Activated CD4-positive, alpha-beta memory T cell treated with anti-CD3 and anti-CD28 coated beads for 36 hours (primary cell): ENCODE data around the gene ARHGAP26. TPM values are rescaled to one million over a fixed set of nuclear protein-coding genes. Genes with fewer than 3 reads are reported as not detected.

Experiments
- CTCF ChIA-PET: fragments of 350-600 bp; sonication (Branson Sonifier 250); formaldehyde crosslinking; loops from one replicate; lab custom pipeline; 2021; ENCODE audit warnings: antibody characterized with exemption, inconsistent platforms; lab: Charles Lee
- POLR2A ChIA-PET: fragments of 350-600 bp; sonication (Branson Sonifier 250); formaldehyde crosslinking; loops from one replicate; lab custom pipeline; 2021; ENCODE audit warnings: antibody characterized with exemption; lab: Charles Lee
- DNase-seq: peaks from one replicate; pipeline ENCODE4 v3.0.0-alpha.2; 2020
- H3K27ac Mint-ChIP-seq: one replicate; pipeline ENCODE4 v1.8.0; 2021; ENCODE audit warnings: mixed read lengths
- H3K27me3 Mint-ChIP-seq: one replicate; pipeline ENCODE4 v1.8.0; 2021; ENCODE audit warnings: mixed read lengths
- H3K36me3 Mint-ChIP-seq: one replicate; pipeline ENCODE4 v1.8.0; 2021; ENCODE audit warnings: mixed read lengths
- H3K4me1 Mint-ChIP-seq: one replicate; pipeline ENCODE4 v1.8.0; 2021; ENCODE audit warnings: low read depth, mixed read lengths
- H3K4me3 Mint-ChIP-seq: one replicate; pipeline ENCODE4 v1.8.0; 2021; ENCODE audit warnings: mild to moderate bottlenecking, mixed read lengths
- H3K9me3 Mint-ChIP-seq: one replicate; pipeline ENCODE4 v1.8.0; 2021; ENCODE audit warnings: mixed read lengths
- intact Hi-C: fragments of 100-400 bp; cut with micrococcal nuclease; formaldehyde crosslinking; loops from one replicate; pipeline ENCODE4 v1.15.1; 2023
- total RNA-seq, 2 experiments: library from RNA; stranded (reverse); gene quantifications; one replicate each; pipeline ENCODE4 v1.2.3, GENCODE V29; 2021

ARHGAP26 gene
- total RNA-seq, 2 experiments from 2014 or later: 16.4 to 16.9 TPM

DNA sequence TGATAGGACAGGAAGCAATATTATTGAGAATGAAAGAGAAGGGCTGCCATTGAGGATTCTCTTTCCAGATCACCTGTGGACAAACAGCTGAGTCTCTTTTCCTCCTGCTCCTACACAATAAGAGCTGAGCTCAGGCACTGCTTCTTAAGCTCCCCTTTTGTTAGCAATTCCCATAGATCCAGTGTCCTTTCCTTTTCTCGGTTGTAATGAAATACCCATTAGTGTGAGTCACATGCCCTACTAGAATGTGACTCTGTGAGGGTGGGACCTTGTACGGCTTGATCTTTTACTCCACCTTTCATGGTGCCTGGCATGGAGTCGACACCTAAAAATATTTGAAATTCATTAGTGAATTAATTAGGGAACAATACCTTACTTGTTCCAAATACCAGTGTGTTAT lies 364.1 kb downstream of the ARHGAP26 start:
- CTCF ChIA-PET: no interaction called here
- H3K9me3 Mint-ChIP-seq: no peaks in the 10 kb centered on the region
- POLR2A ChIA-PET: no interaction called here
- H3K4me1 Mint-ChIP-seq: no peaks in the 10 kb centered on the region
- intact Hi-C loops: no loop called here
- no peak overlapping the region for H3K27ac Mint-ChIP-seq
- no peaks in the 10 kb centered on the region for H3K27me3 Mint-ChIP-seq
- no peak overlapping the region for H3K4me3 Mint-ChIP-seq
- H3K36me3 Mint-ChIP-seq: peaks cover 4% of the 10 kb centered on the region
- no peak for DNase-seq

DNA sequence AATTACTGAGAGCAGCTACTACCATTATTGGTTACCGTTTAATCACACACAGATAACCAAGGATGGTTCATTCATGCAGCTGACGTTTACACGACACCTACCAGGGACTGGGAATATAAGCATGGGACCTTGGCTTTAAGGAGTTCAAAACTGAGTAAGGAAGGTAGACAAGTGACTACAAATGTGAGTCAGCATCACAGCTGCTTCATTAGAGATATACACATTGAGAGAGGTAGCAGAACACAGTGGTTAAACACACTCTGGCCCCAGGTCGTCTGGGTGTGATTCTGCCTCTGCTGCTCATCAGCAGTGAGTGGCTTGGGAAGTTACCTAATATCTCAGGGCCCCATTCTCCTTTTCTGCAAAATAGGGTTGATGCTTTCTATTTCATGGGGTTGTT lies 364.7 kb downstream of the ARHGAP26 start:
- no peaks in the 10 kb centered on the region for H3K9me3 Mint-ChIP-seq
- H3K36me3 Mint-ChIP-seq: peaks cover 4% of the 10 kb centered on the region
- ChIA-PET POLR2A (no interaction called here), CTCF (no interaction called here)
- no peak overlapping the region for H3K27ac Mint-ChIP-seq
- H3K27me3 Mint-ChIP-seq: no peaks in the 10 kb centered on the region
- H3K4me3 Mint-ChIP-seq: no peak overlapping the region
- H3K4me1 Mint-ChIP-seq: no peaks in the 10 kb centered on the region
- peak; percentile 15 for DNase-seq
- intact Hi-C loops: no loop called here

DNA sequence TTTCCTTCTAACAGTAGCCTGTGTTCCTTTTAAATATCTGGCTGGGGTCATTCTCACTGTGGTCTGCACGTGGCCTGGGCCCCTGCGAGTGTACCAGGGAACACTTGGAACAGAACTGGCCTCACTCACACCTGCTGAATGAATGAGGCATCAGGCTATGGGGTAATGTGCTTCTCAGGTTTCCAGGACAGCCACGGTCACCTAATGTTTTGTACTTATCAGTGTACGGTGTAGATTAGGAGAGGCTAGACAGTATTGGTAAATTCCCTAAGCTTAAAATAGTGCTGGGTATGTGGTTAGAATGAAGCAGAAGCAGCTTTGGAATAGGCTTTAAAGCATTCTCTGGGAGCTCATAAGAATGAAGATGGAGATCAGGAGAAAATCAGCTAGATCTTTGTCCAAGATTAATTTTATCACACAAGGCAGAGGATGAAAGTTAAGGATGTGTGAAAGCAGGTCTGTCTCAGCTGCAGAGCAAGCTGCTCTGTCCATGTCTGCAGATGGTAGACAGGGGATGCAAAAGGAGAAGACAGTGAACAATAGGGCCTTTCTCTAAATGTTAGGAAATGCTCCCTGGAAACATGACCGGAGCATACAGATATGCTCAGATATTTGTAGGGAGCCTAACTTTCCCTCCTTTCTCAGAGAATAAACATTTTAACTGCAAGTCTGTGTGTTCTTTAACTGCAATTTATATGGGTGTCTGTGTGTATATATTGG lies 365.8 kb downstream of the ARHGAP26 start:
- Mint-ChIP-seq H3K4me1 (no peaks in the 10 kb centered on the region), H3K36me3 (peaks cover 4% of the 10 kb centered on the region), H3K9me3 (no peaks in the 10 kb centered on the region), H3K4me3 (no peak overlapping the region), H3K27me3 (no peaks in the 10 kb centered on the region), H3K27ac (no peak overlapping the region)
- ChIA-PET CTCF (no interaction called here), POLR2A (no interaction called here)
- intact Hi-C loops: no loop called here
- DNase-seq: no peak

DNA sequence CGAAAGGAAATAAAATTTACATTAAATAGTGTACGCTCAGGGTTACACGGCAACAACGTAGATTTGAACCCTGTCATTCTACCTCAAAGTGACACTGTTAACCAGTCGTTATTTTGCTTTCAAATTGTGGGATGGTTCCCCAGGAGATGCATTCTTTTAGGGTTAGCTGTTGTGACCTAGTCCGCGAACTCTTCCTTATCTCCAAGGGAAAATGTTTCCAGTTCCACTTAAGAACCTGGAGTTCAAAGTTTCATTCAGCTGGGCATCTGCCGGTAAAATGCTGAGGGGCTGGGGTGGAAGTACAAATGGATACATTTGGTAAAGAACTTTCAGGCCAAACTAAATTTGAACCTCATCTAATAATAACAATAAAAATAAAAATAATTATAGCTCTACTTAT lies 368.7 kb downstream of the ARHGAP26 start:
- no peak for DNase-seq
- Mint-ChIP-seq H3K4me3 (no peak overlapping the region), H3K9me3 (no peaks in the 10 kb centered on the region), H3K27ac (no peak overlapping the region), H3K4me1 (peaks cover 5% of the 10 kb centered on the region), H3K36me3 (peaks cover 4% of the 10 kb centered on the region), H3K27me3 (no peaks in the 10 kb centered on the region)
- ChIA-PET POLR2A (interaction anchor here (0.5 kb wide), 1 partner anchor 82 kb away, joined by 4 read pairs; no protein-coding TSS in a partner anchor), CTCF (no interaction called here)
- intact Hi-C loops: no loop called here

DNA sequence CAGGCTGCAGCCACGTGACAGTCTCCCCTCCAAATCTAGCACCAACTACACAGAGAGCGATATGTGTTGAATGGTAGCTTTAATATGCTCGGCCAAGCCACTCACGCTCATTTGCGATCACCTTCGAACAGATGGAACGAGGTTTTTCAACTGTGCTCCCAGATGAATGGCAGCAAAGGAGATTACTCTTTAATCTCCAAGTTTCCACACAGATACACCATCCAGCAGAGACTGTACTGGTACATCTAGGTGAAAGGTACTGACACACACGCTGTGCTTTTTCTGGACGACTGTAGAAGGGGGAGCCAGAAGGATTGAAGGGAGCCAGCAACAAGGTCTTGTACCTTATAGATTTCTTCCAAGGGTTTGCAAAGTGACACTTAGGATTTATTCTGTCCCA lies 369.4 kb downstream of the ARHGAP26 start:
- no peak for DNase-seq
- H3K4me3 Mint-ChIP-seq: no peak overlapping the region
- H3K4me1 Mint-ChIP-seq: peaks cover 5% of the 10 kb centered on the region

DNA sequence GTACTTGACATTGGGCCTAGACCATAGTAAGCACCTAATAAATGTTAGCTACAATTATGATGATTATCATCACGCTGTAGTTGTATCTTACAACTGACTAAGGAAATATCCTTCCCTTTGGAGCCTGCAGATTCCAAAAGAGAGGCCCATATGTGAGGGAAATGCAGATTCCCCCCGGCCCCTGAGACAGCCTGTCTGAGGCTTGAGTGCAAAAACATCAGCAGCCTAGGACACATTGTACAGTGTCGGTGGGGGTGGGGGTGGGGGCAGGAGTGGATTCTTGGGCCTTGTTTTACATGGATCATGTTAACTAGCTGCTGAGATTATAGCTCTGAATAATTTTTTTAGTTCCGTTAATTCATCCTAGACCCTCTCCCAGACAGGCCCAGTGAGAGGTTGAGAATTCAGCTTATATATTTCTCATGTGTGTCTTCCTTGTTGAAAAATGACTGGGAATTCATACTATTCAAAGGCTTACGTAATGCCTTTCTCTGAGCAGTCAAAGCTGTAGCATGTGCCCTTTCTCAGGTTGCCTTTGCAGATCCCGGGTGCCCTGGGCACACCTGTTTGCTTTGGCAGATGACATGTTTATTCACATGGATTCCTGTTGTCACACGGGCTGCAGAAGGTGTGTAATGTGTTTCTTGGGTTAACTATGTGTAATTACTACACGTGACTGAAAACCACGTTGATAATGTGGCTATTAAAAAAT lies 370.5 kb downstream of the ARHGAP26 start:
- intact Hi-C loops: no loop called here
- H3K27ac Mint-ChIP-seq: no peak overlapping the region
- no peaks in the 10 kb centered on the region for H3K27me3 Mint-ChIP-seq
- no peak for DNase-seq
- peaks cover 2% of the 10 kb centered on the region for H3K36me3 Mint-ChIP-seq
- peaks cover 12% of the 10 kb centered on the region for H3K4me1 Mint-ChIP-seq
- POLR2A ChIA-PET: no interaction called here
- CTCF ChIA-PET: no interaction called here
- no peaks in the 10 kb centered on the region for H3K9me3 Mint-ChIP-seq
- no peak overlapping the region for H3K4me3 Mint-ChIP-seq

More for the DNA sequence above, 369.4 kb downstream of the ARHGAP26 start:
- Mint-ChIP-seq H3K27ac (no peak overlapping the region), H3K27me3 (no peaks in the 10 kb centered on the region), H3K9me3 (no peaks in the 10 kb centered on the region), H3K36me3 (peaks cover 2% of the 10 kb centered on the region)
- ChIA-PET POLR2A (no interaction called here), CTCF (no interaction called here)
- intact Hi-C loops: no loop called here

DNA sequence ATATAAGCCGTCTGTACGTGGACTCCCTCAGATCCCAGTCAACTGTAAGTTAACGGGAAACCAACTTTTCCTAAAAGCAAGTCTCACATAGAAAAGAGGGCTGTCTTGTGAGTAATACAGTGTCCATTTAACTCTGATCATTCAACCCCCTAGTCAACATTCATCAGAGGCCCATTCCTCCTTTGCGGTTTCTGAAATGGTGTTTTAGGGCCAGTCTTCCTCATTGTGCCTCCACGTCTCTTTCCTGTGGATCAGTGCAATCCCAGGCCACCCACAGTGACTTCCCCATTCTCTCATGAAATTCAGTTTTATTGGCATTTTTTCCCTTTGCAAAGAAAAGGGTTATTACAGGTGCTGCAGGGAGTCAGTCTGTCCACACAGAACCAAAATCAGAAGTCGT lies 371.5 kb downstream of the ARHGAP26 start:
- Mint-ChIP-seq H3K27ac (no peak overlapping the region), H3K4me1 (peaks cover 12% of the 10 kb centered on the region), H3K36me3 (peaks cover 2% of the 10 kb centered on the region), H3K9me3 (no peaks in the 10 kb centered on the region), H3K4me3 (no peak overlapping the region), H3K27me3 (no peaks in the 10 kb centered on the region)
- CTCF ChIA-PET: no interaction called here
- POLR2A ChIA-PET: no interaction called here
- DNase-seq: no peak
- intact Hi-C loops: no loop called here

DNA sequence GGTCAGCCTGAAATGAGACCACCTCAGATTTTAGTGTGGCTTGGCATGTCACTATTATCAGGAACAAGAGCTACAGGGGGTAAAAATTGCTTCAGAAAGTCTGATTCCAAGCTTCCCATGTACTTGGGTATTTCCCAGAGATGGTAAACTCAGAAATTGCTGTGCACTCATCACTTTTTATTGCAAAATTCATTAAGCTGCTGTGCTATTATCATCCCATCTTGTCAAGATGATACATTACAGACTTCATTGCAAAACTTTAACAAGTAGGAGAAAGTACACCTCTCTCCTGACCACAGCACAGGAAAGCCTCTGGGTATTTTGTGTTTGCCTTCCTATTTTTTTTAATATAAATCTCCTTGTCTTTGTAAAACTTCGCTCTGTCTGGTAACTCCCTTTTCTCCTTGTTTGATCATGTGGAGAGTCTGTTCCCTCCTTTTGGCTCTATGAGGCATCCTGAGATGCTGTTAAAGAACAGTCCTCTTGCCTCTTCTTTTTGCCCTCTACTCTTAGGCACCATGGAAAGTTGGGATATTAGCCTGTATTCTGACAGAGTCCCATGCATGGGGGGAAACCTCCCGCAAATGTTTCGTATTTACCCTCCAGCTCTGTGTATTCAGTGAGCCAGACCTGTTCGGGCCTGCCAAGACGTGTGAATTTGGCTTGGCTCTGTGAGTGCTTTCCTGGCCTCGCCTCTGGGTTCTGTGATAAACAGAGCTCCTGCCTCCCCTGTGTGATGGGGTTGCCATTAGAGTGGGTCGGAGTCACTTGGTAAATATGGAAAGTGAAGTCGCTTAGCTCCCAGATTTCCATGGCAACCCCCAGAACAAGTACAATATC lies 372.6 kb downstream of the ARHGAP26 start:
- ChIA-PET POLR2A (no interaction called here), CTCF (no interaction called here)
- Mint-ChIP-seq H3K4me3 (no peak overlapping the region), H3K27me3 (no peaks in the 10 kb centered on the region), H3K9me3 (no peaks in the 10 kb centered on the region), H3K4me1 (peaks cover 12% of the 10 kb centered on the region), H3K36me3 (peaks cover 4% of the 10 kb centered on the region), H3K27ac (no peak overlapping the region)
- no peak for DNase-seq
- intact Hi-C loops: no loop called here

DNA sequence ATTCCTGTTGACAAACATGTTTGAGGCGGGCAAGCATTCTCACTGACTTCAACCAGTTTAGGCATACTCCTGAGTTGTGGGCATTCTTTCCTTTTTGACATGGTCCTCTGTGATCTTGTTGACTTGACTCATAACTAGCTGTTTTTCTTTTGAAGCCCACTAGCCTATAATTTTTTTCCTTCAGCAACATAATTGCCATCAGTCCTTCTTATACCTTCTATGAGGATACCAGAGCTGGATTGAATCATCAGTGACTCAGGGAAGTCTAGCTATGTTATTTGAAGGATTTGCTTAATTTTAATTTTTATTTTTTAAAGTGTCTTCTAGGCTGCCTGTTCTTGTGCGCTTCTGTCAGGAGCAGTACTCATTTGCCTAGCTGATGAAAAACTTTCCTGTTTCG lies 373.8 kb downstream of the ARHGAP26 start:
- DNase-seq: no peak
- no peak overlapping the region for H3K27ac Mint-ChIP-seq
- intact Hi-C loops: loop anchor here (2.0 kb wide), 1 partner anchor 13 kb away; no protein-coding TSS in a partner anchor
- H3K9me3 Mint-ChIP-seq: no peaks in the 10 kb centered on the region
- peaks cover 6% of the 10 kb centered on the region for H3K36me3 Mint-ChIP-seq
- no peaks in the 10 kb centered on the region for H3K27me3 Mint-ChIP-seq
- POLR2A ChIA-PET: interaction anchor here (0.7 kb wide), 1 partner anchor 42 kb away, joined by 3 read pairs; no protein-coding TSS in a partner anchor
- H3K4me1 Mint-ChIP-seq: peaks cover 12% of the 10 kb centered on the region
- H3K4me3 Mint-ChIP-seq: no peak overlapping the region
- CTCF ChIA-PET: no interaction called here

DNA sequence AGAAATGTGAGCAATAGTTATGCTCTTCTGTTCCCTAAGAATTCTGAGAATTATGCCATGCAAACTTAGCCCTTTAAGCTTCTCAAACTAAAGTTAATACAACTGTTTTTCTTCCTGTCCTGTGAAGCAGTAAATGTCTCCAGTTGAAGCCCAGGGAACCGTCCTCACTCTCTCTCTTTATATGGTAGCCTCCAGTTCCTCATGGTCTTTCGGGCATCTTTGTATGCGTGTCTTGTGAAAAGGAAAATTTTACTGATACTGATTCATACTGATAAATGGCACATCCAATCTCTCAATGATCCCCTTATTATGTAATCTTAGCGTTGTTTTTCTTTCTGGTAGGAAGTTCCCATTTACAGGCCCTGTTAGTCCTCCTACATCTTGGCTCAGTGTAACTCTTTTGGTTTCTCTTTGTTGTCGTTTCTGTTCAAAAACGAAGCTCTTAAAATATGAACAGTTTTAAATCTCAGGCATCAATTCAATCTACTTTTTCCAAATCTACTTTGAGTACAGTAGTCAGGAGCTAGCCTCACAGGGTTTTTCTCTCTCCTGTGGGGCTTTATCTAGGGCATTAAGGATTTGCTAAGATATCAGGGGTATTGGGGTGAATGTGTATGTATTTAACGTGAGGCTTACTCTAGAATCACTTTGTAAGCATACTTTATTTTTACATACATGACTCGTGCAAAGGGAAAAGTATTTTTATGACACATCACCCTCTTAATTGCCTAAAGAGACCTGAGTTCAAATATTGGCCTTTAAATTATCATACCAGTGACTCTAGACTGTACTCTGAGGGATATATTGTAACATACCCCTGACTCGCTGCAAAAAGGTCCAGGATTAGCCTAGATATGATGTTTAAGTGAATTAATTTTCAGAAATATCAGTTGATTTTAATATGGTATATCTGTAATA lies 375.3 kb downstream of the ARHGAP26 start:
- Mint-ChIP-seq H3K27me3 (no peaks in the 10 kb centered on the region), H3K36me3 (peaks cover 6% of the 10 kb centered on the region), H3K27ac (peak overlapping the region; percentile 0), H3K4me3 (peak overlapping the region; percentile 30), H3K9me3 (no peaks in the 10 kb centered on the region), H3K4me1 (peaks cover 12% of the 10 kb centered on the region)
- intact Hi-C loops: loop anchor here (2.0 kb wide), 1 partner anchor 15 kb away; no protein-coding TSS in a partner anchor
- ChIA-PET POLR2A (no interaction called here), CTCF (interaction anchor here (1.0 kb wide), 1 partner anchor 89 kb away, joined by 3 read pairs; no protein-coding TSS in a partner anchor)
- no peak for DNase-seq

DNA sequence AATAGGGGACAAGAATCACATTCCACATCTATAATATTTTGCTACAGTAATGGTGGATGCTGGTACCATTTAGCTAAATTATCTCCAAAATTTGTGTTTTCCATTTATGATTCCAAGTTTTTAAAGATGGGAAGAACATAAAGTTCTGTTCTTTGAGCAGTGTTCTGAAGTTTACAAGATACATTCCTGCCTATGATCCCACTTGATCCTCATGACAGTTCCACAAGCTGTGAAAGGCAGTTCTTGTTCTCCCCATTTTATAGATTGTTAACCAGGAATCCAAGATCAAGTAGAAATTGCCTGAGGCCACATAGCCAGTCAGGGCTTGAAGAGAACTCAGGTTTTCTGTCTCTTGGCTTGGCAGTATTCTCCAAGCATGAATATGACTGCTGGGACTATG lies 376.0 kb downstream of the ARHGAP26 start:
- peaks cover 12% of the 10 kb centered on the region for H3K4me1 Mint-ChIP-seq
- H3K27ac Mint-ChIP-seq: no peak overlapping the region
- POLR2A ChIA-PET: no interaction called here
- CTCF ChIA-PET: no interaction called here
- no peak overlapping the region for H3K4me3 Mint-ChIP-seq
- no peaks in the 10 kb centered on the region for H3K9me3 Mint-ChIP-seq
- intact Hi-C loops: no loop called here
- H3K36me3 Mint-ChIP-seq: peaks cover 8% of the 10 kb centered on the region
- H3K27me3 Mint-ChIP-seq: no peaks in the 10 kb centered on the region
- DNase-seq: no peak
